ENCODE results near the gene SLC16A10. TPM values are rescaled to one million over a fixed set of nuclear protein-coding genes. Genes with fewer than 3 reads are reported as not detected.

Gene SLC16A10, protein sequence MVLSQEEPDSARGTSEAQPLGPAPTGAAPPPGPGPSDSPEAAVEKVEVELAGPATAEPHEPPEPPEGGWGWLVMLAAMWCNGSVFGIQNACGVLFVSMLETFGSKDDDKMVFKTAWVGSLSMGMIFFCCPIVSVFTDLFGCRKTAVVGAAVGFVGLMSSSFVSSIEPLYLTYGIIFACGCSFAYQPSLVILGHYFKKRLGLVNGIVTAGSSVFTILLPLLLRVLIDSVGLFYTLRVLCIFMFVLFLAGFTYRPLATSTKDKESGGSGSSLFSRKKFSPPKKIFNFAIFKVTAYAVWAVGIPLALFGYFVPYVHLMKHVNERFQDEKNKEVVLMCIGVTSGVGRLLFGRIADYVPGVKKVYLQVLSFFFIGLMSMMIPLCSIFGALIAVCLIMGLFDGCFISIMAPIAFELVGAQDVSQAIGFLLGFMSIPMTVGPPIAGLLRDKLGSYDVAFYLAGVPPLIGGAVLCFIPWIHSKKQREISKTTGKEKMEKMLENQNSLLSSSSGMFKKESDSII
- total RNA-seq (under 1 TPM; 0.36 to 0.99 (median 0.89) TPM), polyA plus RNA-seq (1 to 10 TPM in 1 of 3 donors, under 1 TPM in 2; under 0.01 to 1.2 (median 0.23) TPM)

DNA sequence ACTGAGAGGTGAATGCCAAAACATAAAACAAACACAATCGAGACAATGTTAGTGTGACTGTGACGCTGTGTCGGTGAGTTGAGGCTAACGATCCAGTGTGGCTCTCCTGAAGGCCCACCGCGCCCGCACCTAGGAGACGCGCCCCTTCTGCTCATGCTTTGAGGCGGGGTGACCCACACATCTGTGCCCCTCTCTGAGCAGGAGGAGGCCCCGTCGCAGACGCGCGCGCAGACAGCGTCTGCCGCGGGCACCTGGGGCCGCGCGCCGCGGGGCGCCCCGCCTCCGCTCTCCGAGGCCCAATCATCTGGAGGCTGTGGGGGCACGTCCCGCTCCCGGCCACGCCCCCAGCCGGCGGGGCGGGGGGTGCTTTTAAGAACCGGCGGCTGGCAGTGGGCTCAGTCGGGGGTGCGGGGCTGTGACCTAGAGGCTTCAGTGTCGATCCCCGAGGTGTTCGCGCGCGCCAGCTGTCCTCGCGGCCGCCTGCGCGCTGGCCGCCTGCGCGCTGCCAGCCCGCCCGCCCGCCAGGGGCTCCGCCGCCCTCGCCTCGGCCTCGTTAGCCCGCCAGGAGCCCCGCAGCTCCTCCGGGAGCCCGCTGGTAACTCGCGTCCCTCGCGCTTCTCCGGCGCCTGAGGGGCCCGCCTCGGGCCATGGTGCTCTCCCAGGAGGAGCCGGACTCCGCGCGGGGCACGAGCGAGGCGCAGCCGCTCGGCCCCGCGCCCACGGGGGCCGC lies at the start of gene SLC16A10:
TSS of gene SLC16A10 (plus strand) at position 398 of the 730 bp plus-strand sequence. CDS start at position 648, 250 bp downstream.
- Histone ChIP-seq H3K27me3 (peaks cover 5 to 52% (median 35%) of the 10 kb centered on the region in 3 donors), H3K4me3 (peak within 1 kb of the TSS; percentile 30 to 62 (median 57)), H3K27ac (no peak within 1 kb of the TSS), H3K4me1 (peaks cover 0 to 22% (median 18%) of the 10 kb centered on the region in 4 donors), H3K36me3 (no peaks in the 10 kb centered on the region), H3K9me3 (no peaks in the 10 kb centered on the region)
- no peak for TF ChIP-seq EP300 (IDR thresholded peaks at IDR 0.05)
- TF ChIP-seq POLR2AphosphoS5 (IDR thresholded peaks at IDR 0.05): peak in 1 of 4 donors; percentile 28
- peak; percentile 70 for DNase-seq
- 1% methylated on average over 86 of the region's 86 CpGs for WGBS, 2 donors
- intact Hi-C loops (cut with DNase I): no loop called here

DNA sequence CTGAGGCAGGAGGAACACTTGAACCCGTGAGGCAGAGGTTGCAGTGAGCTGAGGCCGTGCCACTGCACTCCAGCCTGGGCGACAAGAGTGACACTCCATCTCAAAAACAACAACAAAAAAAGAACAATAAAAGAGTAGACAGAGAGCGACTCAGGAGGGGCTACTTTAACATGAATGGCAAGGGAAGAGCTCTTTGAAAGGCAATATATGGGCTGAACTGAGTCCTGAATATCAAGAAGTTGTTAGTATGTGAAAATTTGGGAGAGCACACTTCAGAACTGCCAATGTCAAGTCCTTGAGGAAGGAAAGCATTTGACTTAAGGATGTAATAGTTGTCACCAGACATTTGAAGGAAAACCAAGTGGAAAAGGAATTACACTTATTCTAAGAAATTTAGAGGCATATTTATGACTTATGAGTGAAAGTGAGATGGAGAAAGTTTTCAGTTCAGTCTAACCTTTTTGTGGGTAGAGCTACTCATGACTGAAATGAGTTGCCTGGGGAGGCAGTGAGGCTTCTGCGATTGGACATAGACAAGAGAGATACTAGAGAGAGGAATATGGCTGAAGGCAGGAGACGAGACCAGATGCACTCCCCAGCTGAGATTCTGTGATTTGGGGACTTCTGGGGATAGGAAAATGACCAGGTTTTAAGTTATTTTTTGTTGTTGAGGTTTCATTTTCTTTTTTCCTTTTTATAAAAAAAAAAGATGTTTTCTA lies 48.6 kb upstream of the SLC16A10 start:
- intact Hi-C loops (cut with DNase I): no loop called here
- H3K4me1 ChIP-seq: no peaks in the 10 kb centered on the region
- no peaks in the 10 kb centered on the region for H3K9me3 ChIP-seq
- no peak overlapping the region for H3K4me3 ChIP-seq
- 88 to 92% methylated on average over 6 of the region's 6 CpGs for WGBS, 2 donors
- no peak for TF ChIP-seq POLR2AphosphoS5 (IDR thresholded peaks at IDR 0.05)
- TF ChIP-seq, protein P1, sequence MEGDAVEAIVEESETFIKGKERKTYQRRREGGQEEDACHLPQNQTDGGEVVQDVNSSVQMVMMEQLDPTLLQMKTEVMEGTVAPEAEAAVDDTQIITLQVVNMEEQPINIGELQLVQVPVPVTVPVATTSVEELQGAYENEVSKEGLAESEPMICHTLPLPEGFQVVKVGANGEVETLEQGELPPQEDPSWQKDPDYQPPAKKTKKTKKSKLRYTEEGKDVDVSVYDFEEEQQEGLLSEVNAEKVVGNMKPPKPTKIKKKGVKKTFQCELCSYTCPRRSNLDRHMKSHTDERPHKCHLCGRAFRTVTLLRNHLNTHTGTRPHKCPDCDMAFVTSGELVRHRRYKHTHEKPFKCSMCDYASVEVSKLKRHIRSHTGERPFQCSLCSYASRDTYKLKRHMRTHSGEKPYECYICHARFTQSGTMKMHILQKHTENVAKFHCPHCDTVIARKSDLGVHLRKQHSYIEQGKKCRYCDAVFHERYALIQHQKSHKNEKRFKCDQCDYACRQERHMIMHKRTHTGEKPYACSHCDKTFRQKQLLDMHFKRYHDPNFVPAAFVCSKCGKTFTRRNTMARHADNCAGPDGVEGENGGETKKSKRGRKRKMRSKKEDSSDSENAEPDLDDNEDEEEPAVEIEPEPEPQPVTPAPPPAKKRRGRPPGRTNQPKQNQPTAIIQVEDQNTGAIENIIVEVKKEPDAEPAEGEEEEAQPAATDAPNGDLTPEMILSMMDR (IDR thresholded peaks at IDR 0.05): no peak
- TF ChIP-seq POLR2A (IDR thresholded peaks at IDR 0.05): no peak
- no peak for TF ChIP-seq EP300 (IDR thresholded peaks at IDR 0.05)
- H3K27me3 ChIP-seq: peaks cover 0 to 1% (median 0%) of the 10 kb centered on the region in 3 donors
- no peaks in the 10 kb centered on the region for H3K36me3 ChIP-seq
- no peak overlapping the region for H3K27ac ChIP-seq
- no peak for DNase-seq

DNA sequence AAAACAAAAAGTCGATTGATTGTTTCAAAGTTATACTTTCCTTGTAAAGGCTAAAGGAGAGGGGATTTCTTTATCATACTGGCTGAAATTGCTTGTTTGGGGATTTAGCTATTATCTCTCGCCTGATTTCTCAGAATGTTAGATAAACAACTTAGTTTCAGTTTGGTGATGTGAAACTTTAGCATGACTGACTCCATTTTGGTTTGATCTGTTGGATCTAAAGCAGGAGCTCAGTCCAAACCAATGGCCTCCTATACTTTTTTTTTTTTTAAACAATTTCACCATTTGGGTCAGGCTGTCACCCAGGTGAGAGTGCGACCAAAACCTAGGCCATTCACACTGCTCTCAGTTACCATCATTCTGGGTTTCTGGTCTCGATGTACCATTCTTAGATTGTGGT lies 45.4 kb upstream of the SLC16A10 start:
- no peak for DNase-seq
- H3K9me3 ChIP-seq: no peaks in the 10 kb centered on the region
- no peaks in the 10 kb centered on the region for H3K36me3 ChIP-seq
- 84 to 92% methylated on average over 4 of the region's 4 CpGs for whole genome bisulfite sequencing, 2 donors
- intact Hi-C loops (cut with DNase I): no loop called here
- H3K27ac ChIP-seq: no peak overlapping the region
- peaks cover 0 to 2% (median 0%) of the 10 kb centered on the region in 4 donors for H3K4me1 ChIP-seq
- no peak for TF ChIP-seq POLR2A (IDR thresholded peaks at IDR 0.05)
- TF ChIP-seq, protein P1 (IDR thresholded peaks at IDR 0.05): no peak
- TF ChIP-seq EP300 (IDR thresholded peaks at IDR 0.05): no peak
- no peak for TF ChIP-seq POLR2AphosphoS5 (IDR thresholded peaks at IDR 0.05)
- no peaks in the 10 kb centered on the region for H3K27me3 ChIP-seq
- no peak overlapping the region for H3K4me3 ChIP-seq

DNA sequence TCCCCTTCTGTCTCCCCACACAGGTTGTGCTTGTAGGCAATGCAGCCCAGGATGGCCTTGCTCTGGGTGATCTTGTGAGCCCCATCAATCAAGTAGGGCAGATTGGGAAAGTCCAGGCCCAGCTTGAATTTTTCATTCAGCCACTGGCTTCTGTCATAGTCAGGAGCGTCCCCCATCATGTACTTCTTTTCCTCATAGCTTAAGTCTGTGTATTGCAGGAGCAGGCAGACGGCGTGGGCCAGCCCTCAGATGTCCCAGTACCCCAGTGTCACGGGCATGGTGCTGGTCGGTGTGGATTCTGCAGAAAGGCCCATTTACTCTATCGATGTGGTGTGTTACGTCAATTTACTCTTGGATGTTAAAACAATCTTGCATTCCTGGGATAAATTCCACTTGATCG lies 40.1 kb upstream of the SLC16A10 start:
- no peaks in the 10 kb centered on the region for H3K36me3 ChIP-seq
- no peak overlapping the region for H3K4me3 ChIP-seq
- no peaks in the 10 kb centered on the region for H3K27me3 ChIP-seq
- no peak overlapping the region for H3K27ac ChIP-seq
- peaks cover 0 to 2% (median 0%) of the 10 kb centered on the region in 4 donors for H3K4me1 ChIP-seq
- DNase-seq: no peak
- no peaks in the 10 kb centered on the region for H3K9me3 ChIP-seq
- TF ChIP-seq, protein P1 (IDR thresholded peaks at IDR 0.05): no peak
- TF ChIP-seq POLR2A (IDR thresholded peaks at IDR 0.05) (no peak), POLR2AphosphoS5 (IDR thresholded peaks at IDR 0.05) (no peak), EP300 (IDR thresholded peaks at IDR 0.05) (no peak)
- intact Hi-C loops (cut with DNase I): no loop called here
- WGBS, 2 donors: 90 to 96% methylated on average over 8 of the region's 8 CpGs

All from sigmoid colon (tissue), 7 donors.